HEK293 (cell line): Measurements from ENCODE around the gene SMURF1.

Source experiments
- CTCF ChIA-PET: fragments of 350-600 bp; formaldehyde crosslinking; extraction: SDS; loops from one replicate; lab custom pipeline; 2021; ENCODE audit warnings: antibody characterized with exemption; lab: Yijun Ruan, JAX
- POLR2A ChIA-PET: fragments of 300-600 bp; formaldehyde crosslinking; extraction: SDS; loops from one replicate; lab custom pipeline; 2020; ENCODE audit warnings: antibody characterized with exemption, inconsistent platforms; lab: Yijun Ruan, JAX
- H3K27ac ChIP-seq: fragments of 200-500 bp; sonication (Bioruptor generic); 2 replicates; pipeline ENCODE4 v1.5.1; 2014; ENCODE audit warnings: low read depth, low read length, control low read depth, inconsistent platforms; ENCODE audit errors: extremely low read depth
- H3K36me3 ChIP-seq, 2 experiments: fragments of 200-500 bp in 1 of 2; sonication (Bioruptor generic) in 1 of 2; 1 replicate in 1 of 2; 2 replicates in 1 of 2; pipeline ENCODE4 v1.5.1; 2014 to 2017; ENCODE audit warnings: inconsistent platforms in 2 of 2, low read length in 2 of 2; ENCODE audit not compliant: control insufficient read depth in 2 of 2, insufficient read depth in 1 of 2
- H3K4me1 ChIP-seq: fragments of 200-500 bp; sonication (Bioruptor generic); 2 replicates; pipeline ENCODE4 v1.5.1; 2014; ENCODE audit warnings: mild to moderate bottlenecking, low read length, inconsistent platforms; ENCODE audit not compliant: control insufficient read depth, insufficient read depth
- H3K4me3 ChIP-seq: 2 replicates; pipeline ENCODE4 v1.5.1; 2011; ENCODE audit warnings: low read depth, mild to moderate bottlenecking, control low read depth, low read length, moderate library complexity
- H3K9me3 ChIP-seq: fragments of 200-500 bp; sonication (Bioruptor generic); 2 replicates; pipeline ENCODE4 v1.5.1; 2014; ENCODE audit warnings: low read depth, low read length, inconsistent platforms; ENCODE audit not compliant: control insufficient read depth, insufficient read depth
- KLF1 ChIP-seq: fragments of 450-650 bp; formaldehyde crosslinking; IDR thresholded peaks from 2 replicates; pipeline ENCODE4 v1.5.1; 2016; ENCODE audit warnings: missing biosample characterization, missing genetic modification characterization
- MYNN ChIP-seq: fragments of 450-650 bp; formaldehyde crosslinking; IDR thresholded peaks from 2 replicates; pipeline ENCODE4 v1.5.1; 2016; ENCODE audit warnings: missing biosample characterization, missing genetic modification characterization, borderline replicate concordance
- OSR2 ChIP-seq: fragments of 450-650 bp; formaldehyde crosslinking; IDR thresholded peaks from 2 replicates; pipeline ENCODE4 v1.5.1; 2016; ENCODE audit warnings: missing biosample characterization, missing genetic modification characterization
- ZBTB48 ChIP-seq: fragments of 450-650 bp; formaldehyde crosslinking; IDR thresholded peaks from 2 replicates; pipeline ENCODE4 v1.5.1; 2016; ENCODE audit warnings: missing biosample characterization, missing genetic modification characterization
- ZNF133 ChIP-seq: fragments of 450-650 bp; formaldehyde crosslinking; IDR thresholded peaks from 2 replicates; pipeline ENCODE4 v1.5.1; 2016; ENCODE audit warnings: missing biosample characterization, missing genetic modification characterization
- ZNF146 ChIP-seq: fragments of 450-650 bp; formaldehyde crosslinking; IDR thresholded peaks from 2 replicates; pipeline ENCODE4 v1.5.1; 2016; ENCODE audit warnings: missing biosample characterization, missing genetic modification characterization
- ZNF175 ChIP-seq: fragments of 450-650 bp; formaldehyde crosslinking; IDR thresholded peaks from 2 replicates; pipeline ENCODE4 v1.5.1; 2016; ENCODE audit warnings: missing biosample characterization, missing genetic modification characterization
- ZNF214 ChIP-seq: fragments of 450-650 bp; formaldehyde crosslinking; IDR thresholded peaks from 2 replicates; pipeline ENCODE4 v1.5.1; 2017; ENCODE audit warnings: missing biosample characterization, mild to moderate bottlenecking, missing genetic modification characterization, borderline replicate concordance
- ZNF221 ChIP-seq: fragments of 450-650 bp; formaldehyde crosslinking; IDR thresholded peaks from 2 replicates; pipeline ENCODE4 v1.5.1; 2017; ENCODE audit warnings: missing biosample characterization, missing genetic modification characterization, borderline replicate concordance
- ZNF23 ChIP-seq: fragments of 450-650 bp; formaldehyde crosslinking; IDR thresholded peaks from 2 replicates; pipeline ENCODE4 v1.5.1; 2016; ENCODE audit warnings: missing biosample characterization, missing genetic modification characterization, borderline replicate concordance
- ZNF302 ChIP-seq: fragments of 450-650 bp; formaldehyde crosslinking; IDR thresholded peaks from 2 replicates; pipeline ENCODE4 v1.5.1; 2016; ENCODE audit warnings: missing biosample characterization, missing genetic modification characterization, low read depth
- ZNF324 ChIP-seq: fragments of 450-650 bp; formaldehyde crosslinking; IDR thresholded peaks from 2 replicates; pipeline ENCODE4 v1.5.1; 2016; ENCODE audit warnings: missing biosample characterization, missing genetic modification characterization
- ZNF423 ChIP-seq: fragments of 450-650 bp; formaldehyde crosslinking; IDR thresholded peaks from 2 replicates; pipeline ENCODE4 v1.5.1; 2016; ENCODE audit warnings: missing biosample characterization, missing genetic modification characterization
- ZNF510 ChIP-seq: fragments of 450-650 bp; formaldehyde crosslinking; IDR thresholded peaks from 2 replicates; pipeline ENCODE4 v1.5.1; 2018; ENCODE audit warnings: mild to moderate bottlenecking, missing genetic modification characterization, missing biosample characterization; ENCODE audit not compliant: insufficient replicate concordance
- ZNF549 ChIP-seq: fragments of 450-650 bp; IDR thresholded peaks from 2 replicates; pipeline ENCODE4 v1.5.1; 2018; ENCODE audit warnings: missing biosample characterization, missing genetic modification characterization, mild to moderate bottlenecking, inconsistent platforms, moderate library complexity
- ZNF600 ChIP-seq: fragments of 450-650 bp; formaldehyde crosslinking; IDR thresholded peaks from 2 replicates; pipeline ENCODE4 v1.5.1; 2016; ENCODE audit warnings: missing biosample characterization, missing genetic modification characterization
- ZNF626 ChIP-seq: fragments of 450-650 bp; sonication (Bioruptor Pico); formaldehyde crosslinking; IDR thresholded peaks from 2 replicates; pipeline ENCODE4 v1.5.1; 2018; ENCODE audit warnings: missing biosample characterization, missing genetic modification characterization, inconsistent platforms
- TF ChIP-seq, protein P1 (sequence below): fragments of 450-650 bp; formaldehyde crosslinking; IDR thresholded peaks from 2 replicates; pipeline ENCODE4 v1.5.1; 2016; ENCODE audit warnings: missing biosample characterization, missing genetic modification characterization, borderline replicate concordance
- TF ChIP-seq, protein P2 (sequence below): fragments of 450-650 bp; formaldehyde crosslinking; IDR thresholded peaks from 2 replicates; pipeline ENCODE4 v1.5.1; 2017; ENCODE audit warnings: missing biosample characterization, missing genetic modification characterization
- TF ChIP-seq, protein P3 (sequence below): fragments of 450-650 bp; IDR thresholded peaks from 2 replicates; pipeline ENCODE4 v1.5.1; 2018; ENCODE audit warnings: missing biosample characterization, mild to moderate bottlenecking, missing genetic modification characterization
- TF ChIP-seq, protein P4 (sequence below): fragments of 450-650 bp; formaldehyde crosslinking; IDR thresholded peaks from 2 replicates; pipeline ENCODE4 v1.5.1; 2016; ENCODE audit warnings: missing biosample characterization, missing genetic modification characterization
- TF ChIP-seq, protein P5 (sequence below): fragments of 450-650 bp; formaldehyde crosslinking; IDR thresholded peaks from 2 replicates; pipeline ENCODE4 v1.5.1; 2016; ENCODE audit warnings: missing biosample characterization, missing genetic modification characterization

The SMURF1 gene

DNA sequence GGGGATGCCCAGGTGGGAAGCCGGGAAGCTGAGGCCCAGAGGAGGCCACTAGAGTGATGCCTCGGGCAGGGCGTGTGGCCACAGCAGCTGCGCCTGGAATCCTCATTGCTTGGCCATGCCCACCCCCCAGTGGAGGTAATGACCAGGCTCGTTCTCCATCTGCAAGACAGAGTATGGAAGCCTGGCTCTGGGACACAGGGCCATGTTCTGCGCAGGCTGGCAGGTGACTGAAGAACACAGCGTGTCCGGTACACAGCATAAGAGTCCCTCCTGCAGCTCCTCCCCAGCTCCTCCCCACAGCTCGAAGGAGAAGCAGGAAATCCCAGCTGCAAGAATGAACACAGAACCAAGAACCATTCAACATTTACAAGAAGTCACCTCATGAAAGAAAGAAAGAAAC is 64.8 kb downstream of the SMURF1 start:
- H3K36me3 ChIP-seq, result no peaks in the 10 kb centered on the region
- CTCF ChIA-PET, result no interaction called here
- no peak for TF ChIP-seq ZNF146 (tag by site-specific recombination)
- TF ChIP-seq ZNF600 (tag by site-specific recombination), result peak; percentile 71
- TF ChIP-seq KLF1 (tag by site-specific recombination), result no peak
- peak; percentile 71; the same call in 1 of the 2 replicates for TF ChIP-seq MYNN (tag by site-specific recombination)
- TF ChIP-seq ZNF324, result no peak
- H3K4me1 ChIP-seq, result peaks cover 7% of the 10 kb centered on the region
- no peak overlapping the region for H3K27ac ChIP-seq
- H3K4me3 ChIP-seq, result no peak overlapping the region
- no peaks in the 10 kb centered on the region for H3K9me3 ChIP-seq
- POLR2A ChIA-PET, result interaction anchor here (1.6 kb wide), 1 partner anchor 11 kb away, joined by 4 read pairs; no protein-coding TSS in a partner anchor

DNA sequence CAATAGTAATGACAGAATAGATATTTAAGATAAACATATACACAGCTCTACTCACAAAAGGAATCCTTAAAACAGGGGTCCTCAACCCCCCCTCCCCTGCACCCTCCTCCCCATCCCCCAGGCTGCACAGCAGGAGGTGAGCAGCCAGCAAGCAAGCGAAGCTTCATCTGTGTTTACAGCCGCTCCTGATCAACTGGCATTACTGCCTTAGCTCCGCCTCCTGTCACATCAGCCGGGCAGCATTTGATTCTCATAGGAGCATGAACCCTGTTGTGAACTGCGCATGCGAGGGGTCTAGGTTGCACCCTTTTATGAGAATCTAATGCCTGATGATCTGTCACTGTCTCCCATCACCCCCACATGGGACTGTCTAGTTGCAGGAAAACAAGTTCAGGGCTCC is 65.5 kb downstream of the SMURF1 start:
- POLR2A ChIA-PET, result interaction anchor here (1.6 kb wide), 1 partner anchor 12 kb away, joined by 4 read pairs; no protein-coding TSS in a partner anchor
- H3K27ac ChIP-seq, result no peak overlapping the region
- H3K4me3 ChIP-seq, result no peak overlapping the region
- H3K4me1 ChIP-seq, result peaks cover 4% of the 10 kb centered on the region
- H3K9me3 ChIP-seq, result no peaks in the 10 kb centered on the region
- TF ChIP-seq ZNF214, result no peak
- TF ChIP-seq ZNF549 (tag by site-specific recombination), result peak; percentile 63
- CTCF ChIA-PET, result no interaction called here
- H3K36me3 ChIP-seq, result no peaks in the 10 kb centered on the region; a peak in 1 of 3 replicates

DNA sequence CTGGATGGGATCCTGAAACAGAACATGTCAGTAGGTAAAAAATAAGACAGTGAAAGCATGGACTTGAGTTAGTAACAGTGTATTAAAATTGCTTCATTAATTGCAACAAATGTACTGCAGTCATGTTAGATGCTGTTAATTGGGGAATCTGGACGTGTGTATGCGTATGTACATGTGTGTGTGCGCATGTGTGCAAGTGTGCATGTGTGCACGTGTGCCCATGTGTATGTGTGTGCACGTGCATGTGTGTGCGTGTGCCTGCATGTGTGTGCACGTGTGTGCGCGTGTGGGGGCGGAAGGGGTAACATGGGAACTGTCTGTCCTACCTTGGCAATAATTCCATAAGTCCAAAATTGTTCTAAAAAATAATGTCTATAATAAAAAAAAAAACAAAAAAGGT is 67.3 kb downstream of the SMURF1 start:
- ChIA-PET POLR2A (no interaction called here), CTCF (no interaction called here)
- TF ChIP-seq, protein P1, sequence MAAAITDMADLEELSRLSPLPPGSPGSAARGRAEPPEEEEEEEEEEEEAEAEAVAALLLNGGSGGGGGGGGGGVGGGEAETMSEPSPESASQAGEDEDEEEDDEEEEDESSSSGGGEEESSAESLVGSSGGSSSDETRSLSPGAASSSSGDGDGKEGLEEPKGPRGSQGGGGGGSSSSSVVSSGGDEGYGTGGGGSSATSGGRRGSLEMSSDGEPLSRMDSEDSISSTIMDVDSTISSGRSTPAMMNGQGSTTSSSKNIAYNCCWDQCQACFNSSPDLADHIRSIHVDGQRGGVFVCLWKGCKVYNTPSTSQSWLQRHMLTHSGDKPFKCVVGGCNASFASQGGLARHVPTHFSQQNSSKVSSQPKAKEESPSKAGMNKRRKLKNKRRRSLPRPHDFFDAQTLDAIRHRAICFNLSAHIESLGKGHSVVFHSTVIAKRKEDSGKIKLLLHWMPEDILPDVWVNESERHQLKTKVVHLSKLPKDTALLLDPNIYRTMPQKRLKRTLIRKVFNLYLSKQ (tag by site-specific recombination), result no peak
- no peak for TF ChIP-seq ZNF175 (tag by site-specific recombination)
- no peak for TF ChIP-seq ZNF23 (tag by site-specific recombination)
- TF ChIP-seq ZNF221 (tag by site-specific recombination), result no peak
- no peak for TF ChIP-seq ZNF510 (tag by site-specific recombination)
- no peak for TF ChIP-seq ZNF626 (tag by site-specific recombination)
- TF ChIP-seq, protein P2, sequence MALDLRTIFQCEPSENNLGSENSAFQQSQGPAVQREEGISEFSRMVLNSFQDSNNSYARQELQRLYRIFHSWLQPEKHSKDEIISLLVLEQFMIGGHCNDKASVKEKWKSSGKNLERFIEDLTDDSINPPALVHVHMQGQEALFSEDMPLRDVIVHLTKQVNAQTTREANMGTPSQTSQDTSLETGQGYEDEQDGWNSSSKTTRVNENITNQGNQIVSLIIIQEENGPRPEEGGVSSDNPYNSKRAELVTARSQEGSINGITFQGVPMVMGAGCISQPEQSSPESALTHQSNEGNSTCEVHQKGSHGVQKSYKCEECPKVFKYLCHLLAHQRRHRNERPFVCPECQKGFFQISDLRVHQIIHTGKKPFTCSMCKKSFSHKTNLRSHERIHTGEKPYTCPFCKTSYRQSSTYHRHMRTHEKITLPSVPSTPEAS, result peak; percentile 79
- TF ChIP-seq OSR2 (tag by site-specific recombination), result no peak
- Histone ChIP-seq H3K36me3 (no peaks in the 10 kb centered on the region; a peak in 1 of 3 replicates), H3K27ac (no peak overlapping the region), H3K4me3 (no peak overlapping the region), H3K9me3 (no peaks in the 10 kb centered on the region), H3K4me1 (no peaks in the 10 kb centered on the region; the same call in 1 of the 2 replicates)

DNA sequence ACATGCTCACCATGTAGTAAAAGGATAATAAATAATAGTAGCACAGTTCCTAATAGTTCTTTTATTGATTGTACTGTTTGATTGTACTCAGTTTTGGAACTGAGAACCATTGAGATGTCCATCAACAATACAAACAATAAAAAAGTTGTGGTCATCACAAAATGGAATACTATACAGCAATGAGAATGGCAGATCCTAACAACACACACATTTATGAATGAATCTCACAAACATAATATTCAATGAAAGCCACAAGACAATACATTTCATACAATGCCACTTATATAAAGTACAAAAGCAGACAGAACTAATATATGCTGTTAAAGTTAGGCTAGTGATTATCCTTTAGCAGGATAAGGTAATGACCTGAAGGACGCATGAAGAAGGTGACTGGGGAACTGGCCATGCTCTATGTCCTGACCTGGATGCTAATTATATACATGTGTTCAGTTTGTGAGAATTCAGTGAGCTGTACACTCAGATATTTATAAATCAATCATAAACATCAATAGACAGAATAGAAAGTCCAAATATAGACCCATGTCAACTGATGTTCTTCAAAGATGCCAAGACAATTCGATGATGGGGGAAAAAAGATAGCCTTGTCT is 70.0 kb downstream of the SMURF1 start:
- Histone ChIP-seq H3K4me3 (no peak overlapping the region), H3K36me3 (no peaks in the 10 kb centered on the region; a peak in 1 of 3 replicates), H3K9me3 (no peaks in the 10 kb centered on the region), H3K27ac (no peak overlapping the region), H3K4me1 (no peaks in the 10 kb centered on the region; the same call in 1 of the 2 replicates)
- ChIA-PET CTCF (interaction anchor here (0.6 to 1.1 kb wide), 2 partner anchors 37 to 239 kb away, joined by 3 read pairs; no protein-coding TSS in a partner anchor), POLR2A (no interaction called here)
- no peak for TF ChIP-seq ZNF423
- TF ChIP-seq ZNF133 (tag by site-specific recombination), result no peak
- TF ChIP-seq, protein P3, sequence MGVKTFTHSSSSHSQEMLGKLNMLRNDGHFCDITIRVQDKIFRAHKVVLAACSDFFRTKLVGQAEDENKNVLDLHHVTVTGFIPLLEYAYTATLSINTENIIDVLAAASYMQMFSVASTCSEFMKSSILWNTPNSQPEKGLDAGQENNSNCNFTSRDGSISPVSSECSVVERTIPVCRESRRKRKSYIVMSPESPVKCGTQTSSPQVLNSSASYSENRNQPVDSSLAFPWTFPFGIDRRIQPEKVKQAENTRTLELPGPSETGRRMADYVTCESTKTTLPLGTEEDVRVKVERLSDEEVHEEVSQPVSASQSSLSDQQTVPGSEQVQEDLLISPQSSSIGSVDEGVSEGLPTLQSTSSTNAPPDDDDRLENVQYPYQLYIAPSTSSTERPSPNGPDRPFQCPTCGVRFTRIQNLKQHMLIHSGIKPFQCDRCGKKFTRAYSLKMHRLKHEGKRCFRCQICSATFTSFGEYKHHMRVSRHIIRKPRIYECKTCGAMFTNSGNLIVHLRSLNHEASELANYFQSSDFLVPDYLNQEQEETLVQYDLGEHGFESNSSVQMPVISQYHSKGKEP (tag by site-specific recombination), result no peak
- TF ChIP-seq, protein P4, sequence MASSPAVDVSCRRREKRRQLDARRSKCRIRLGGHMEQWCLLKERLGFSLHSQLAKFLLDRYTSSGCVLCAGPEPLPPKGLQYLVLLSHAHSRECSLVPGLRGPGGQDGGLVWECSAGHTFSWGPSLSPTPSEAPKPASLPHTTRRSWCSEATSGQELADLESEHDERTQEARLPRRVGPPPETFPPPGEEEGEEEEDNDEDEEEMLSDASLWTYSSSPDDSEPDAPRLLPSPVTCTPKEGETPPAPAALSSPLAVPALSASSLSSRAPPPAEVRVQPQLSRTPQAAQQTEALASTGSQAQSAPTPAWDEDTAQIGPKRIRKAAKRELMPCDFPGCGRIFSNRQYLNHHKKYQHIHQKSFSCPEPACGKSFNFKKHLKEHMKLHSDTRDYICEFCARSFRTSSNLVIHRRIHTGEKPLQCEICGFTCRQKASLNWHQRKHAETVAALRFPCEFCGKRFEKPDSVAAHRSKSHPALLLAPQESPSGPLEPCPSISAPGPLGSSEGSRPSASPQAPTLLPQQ, result no peak
- TF ChIP-seq, protein P5, sequence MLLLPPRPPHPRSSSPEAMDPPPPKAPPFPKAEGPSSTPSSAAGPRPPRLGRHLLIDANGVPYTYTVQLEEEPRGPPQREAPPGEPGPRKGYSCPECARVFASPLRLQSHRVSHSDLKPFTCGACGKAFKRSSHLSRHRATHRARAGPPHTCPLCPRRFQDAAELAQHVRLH (tag by site-specific recombination), result 0 out of 2 replicates have a peak, but pooled peaks have one; percentile 27
- no peak for TF ChIP-seq ZNF302 (tag by site-specific recombination)
- no peak for TF ChIP-seq ZBTB48
